PC-3 (cell line): Measurements from ENCODE around the gene MARF1.

ENCODE experiments used
- CTCF ChIP-seq: fragments of 300-600 bp; sonication (generic); conservative IDR thresholded peaks from 2 replicates; pipeline ENCODE4 v1.5.1; 2017; ENCODE audit warnings: antibody characterized with exemption, low read depth, mild to moderate bottlenecking, low read length
- EZH2 ChIP-seq: fragments of 300-600 bp; sonication (generic); IDR thresholded peaks from one replicate; pipeline ENCODE4 v1.6.1; 2017; ENCODE audit warnings: antibody characterized with exemption, mild to moderate bottlenecking, low read length; ENCODE audit not compliant: unreplicated experiment

DNA sequence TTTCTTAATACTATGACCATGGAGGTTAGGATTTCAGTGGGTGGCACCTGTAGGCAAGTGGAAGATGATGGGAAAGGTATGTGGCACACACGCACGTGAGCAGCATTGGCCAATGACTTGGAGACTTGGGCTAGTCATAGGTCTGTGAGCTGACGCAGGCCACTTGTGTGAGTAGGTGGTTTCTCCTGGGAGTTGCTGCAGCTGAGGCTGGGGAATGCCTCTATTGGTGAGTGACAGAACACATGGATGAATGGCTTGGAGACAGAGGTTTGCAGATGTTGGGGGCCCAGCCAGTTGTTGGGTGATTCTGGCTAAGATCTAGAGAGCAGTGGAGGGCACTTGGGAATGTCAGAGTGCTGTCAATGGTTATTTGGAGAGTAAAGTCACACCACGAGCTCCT, 64.1 kb downstream of the MARF1 start:
- no peak for TF ChIP-seq CTCF
- no peak for TF ChIP-seq EZH2
